Measurements from ENCODE around the gene CFAP251. TPM values are rescaled to one million over a fixed set of nuclear protein-coding genes. Genes with fewer than 3 reads are reported as not detected.
"Not testable (repeated sequence)": the region's sequence is repeated elsewhere in the genome, so short reads cannot be mapped to it uniquely, and the experiment has no call there.

CFAP251 gene
- total and polyA plus RNA-seq, 4 donors: 4.4 to 12.2 (median 8.2) TPM

DNA sequence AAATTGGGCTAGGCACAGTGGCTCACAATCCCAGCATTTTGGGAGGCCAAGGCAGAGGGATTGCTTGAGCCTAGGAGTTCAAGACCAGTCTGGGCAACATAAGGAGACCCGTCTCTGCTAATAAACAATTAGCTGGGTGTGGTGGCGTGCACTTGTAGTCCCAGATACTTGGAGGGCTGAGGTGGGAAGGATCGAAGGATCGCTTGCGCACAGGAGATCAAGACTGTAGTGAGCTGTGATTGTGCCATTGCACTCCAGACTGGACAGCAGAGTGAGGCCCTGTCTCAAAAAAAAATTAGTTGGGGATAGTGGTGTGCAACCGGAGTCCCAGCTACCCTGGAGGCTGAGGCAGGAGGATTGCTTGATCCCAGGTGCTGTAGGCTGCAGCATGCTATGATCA, 64.6 kb downstream of the CFAP251 start:
- no peak overlapping the region for H3K4me3 ChIP-seq (ENCODE audit: low read depth, low read length)
- no peak for DNase-seq (ENCODE audit: low read depth in 4 of 6, low spot score in 6 of 6)
- no peaks in the 10 kb centered on the region for H3K4me1 ChIP-seq (ENCODE audit: control insufficient read depth, insufficient read depth, low read length)
- peaks cover 4% of the 10 kb centered on the region for H3K36me3 ChIP-seq (ENCODE audit: control insufficient read depth, insufficient read depth, low read length)
- 95% methylated on average over 6 of the region's 6 CpGs for WGBS (ENCODE audit: insufficient coverage)
- H3K27ac ChIP-seq (ENCODE audit: low read depth, low read length): no peak overlapping the region
- H3K27me3 ChIP-seq (ENCODE audit: control insufficient read depth, insufficient read depth, low read length): no peaks in the 10 kb centered on the region
- H3K9me3 ChIP-seq (ENCODE audit: control insufficient read depth, insufficient read depth, low read length): no peaks in the 10 kb centered on the region

DNA sequence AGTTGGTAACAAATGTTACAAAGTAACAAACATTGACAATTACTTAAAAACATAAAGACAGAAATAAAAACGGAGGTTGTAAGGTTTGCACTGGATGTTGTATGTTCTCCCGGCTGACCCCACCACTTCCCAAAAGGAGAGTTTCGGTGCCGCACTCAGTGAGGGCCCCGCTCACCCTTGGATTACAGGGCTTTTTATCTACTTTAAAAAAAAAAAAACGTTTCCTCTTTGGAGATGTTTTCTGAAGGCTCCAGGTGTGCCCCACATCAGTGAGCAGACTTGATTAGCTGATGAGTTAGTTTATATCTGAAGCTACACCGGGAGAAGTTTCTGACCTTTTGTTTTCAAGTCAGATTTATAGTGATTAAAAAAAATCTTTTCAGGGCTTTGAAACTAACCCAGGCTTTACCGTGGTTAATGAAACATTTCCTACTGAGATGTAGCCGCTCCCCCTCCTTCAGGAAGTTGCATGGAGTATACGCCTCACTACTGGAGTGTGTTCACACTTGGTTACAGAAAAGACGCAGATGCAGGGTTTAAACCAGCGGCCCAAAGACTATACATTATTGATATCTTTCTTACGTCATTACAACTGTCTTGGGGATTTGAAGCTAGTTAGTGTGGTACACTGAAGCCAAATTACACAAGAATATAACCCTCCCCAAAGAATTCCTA, 65.3 kb downstream of the CFAP251 start:
- no peaks in the 10 kb centered on the region for H3K9me3 ChIP-seq (ENCODE audit: control insufficient read depth, insufficient read depth, low read length)
- H3K27me3 ChIP-seq (ENCODE audit: control insufficient read depth, insufficient read depth, low read length): no peaks in the 10 kb centered on the region
- no peak overlapping the region for H3K4me3 ChIP-seq (ENCODE audit: low read depth, low read length)
- peak in 1 of 6 donors; percentile 86 for DNase-seq (ENCODE audit: low read depth in 4 of 6, low spot score in 6 of 6)
- H3K4me1 ChIP-seq (ENCODE audit: control insufficient read depth, insufficient read depth, low read length): no peaks in the 10 kb centered on the region
- WGBS (ENCODE audit: insufficient coverage): 28% methylated on average over 3 of the region's 13 CpGs
- no peak overlapping the region for H3K27ac ChIP-seq (ENCODE audit: low read depth, low read length)
- H3K36me3 ChIP-seq (ENCODE audit: control insufficient read depth, insufficient read depth, low read length): peaks cover 4% of the 10 kb centered on the region

DNA sequence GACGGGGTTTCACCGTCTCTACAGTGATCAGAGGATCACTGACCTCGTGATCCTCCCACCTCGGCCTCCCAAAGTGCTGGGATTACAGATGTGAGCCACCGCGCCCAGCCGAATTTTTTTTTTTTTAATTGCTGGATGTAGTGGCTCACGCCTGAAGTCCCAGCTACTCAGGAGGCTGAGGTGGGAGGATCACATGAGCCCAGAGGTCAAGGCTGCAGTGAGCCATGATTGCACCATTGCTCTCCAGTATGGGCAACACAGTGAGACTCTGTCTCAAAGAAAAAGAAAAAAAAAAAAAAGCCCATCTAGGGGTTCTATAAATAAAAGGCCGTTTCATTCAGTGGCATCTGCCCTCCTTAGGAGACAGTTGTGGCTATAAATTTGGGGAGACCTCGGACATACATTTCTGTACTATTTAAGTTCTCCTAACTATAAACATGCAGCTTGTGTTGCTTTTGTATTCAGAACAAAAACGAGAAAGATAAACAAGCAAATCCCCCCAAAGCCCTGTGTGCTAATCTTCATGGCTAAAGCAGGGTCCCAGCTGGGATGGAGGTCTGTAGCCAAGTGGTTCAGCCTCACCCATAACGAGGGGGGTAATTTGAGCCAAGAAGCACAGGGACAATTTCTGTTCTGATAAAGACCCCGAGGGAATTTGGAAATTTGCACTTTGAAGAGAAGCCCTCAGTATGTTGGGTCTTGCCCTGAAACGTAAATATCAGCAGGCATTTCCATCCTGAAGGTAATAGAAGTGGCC, 68.3 kb downstream of the CFAP251 start:
- Histone ChIP-seq H3K27ac (ENCODE audit: low read depth, low read length) (no peak overlapping the region), H3K4me1 (ENCODE audit: control insufficient read depth, insufficient read depth, low read length) (no peaks in the 10 kb centered on the region), H3K4me3 (ENCODE audit: low read depth, low read length) (no peak overlapping the region), H3K9me3 (ENCODE audit: control insufficient read depth, insufficient read depth, low read length) (no peaks in the 10 kb centered on the region), H3K36me3 (ENCODE audit: control insufficient read depth, insufficient read depth, low read length) (peaks cover 4% of the 10 kb centered on the region), H3K27me3 (ENCODE audit: control insufficient read depth, insufficient read depth, low read length) (no peaks in the 10 kb centered on the region)
- DNase-seq (ENCODE audit: low read depth in 4 of 6, low spot score in 6 of 6): no peak
- WGBS (ENCODE audit: insufficient coverage): 50% methylated on average over 6 of the region's 14 CpGs

GRCh38 chr12:121988519-121988918, 70.1 kb downstream of the CFAP251 start:
- not testable (repeated sequence) for DNase-seq (ENCODE audit: low read depth in 4 of 6, low spot score in 6 of 6)
- WGBS (ENCODE audit: insufficient coverage): no CpG with 5 or more reads among the region's 10 CpGs

GRCh38 chr12:121989276-121990113, 71.1 kb downstream of the CFAP251 start:
- Histone ChIP-seq H3K4me3 (ENCODE audit: low read depth, low read length) (no peak overlapping the region), H3K9me3 (ENCODE audit: control insufficient read depth, insufficient read depth, low read length) (no peaks in the 10 kb centered on the region), H3K27me3 (ENCODE audit: control insufficient read depth, insufficient read depth, low read length) (no peaks in the 10 kb centered on the region), H3K27ac (ENCODE audit: low read depth, low read length) (no peak overlapping the region), H3K36me3 (ENCODE audit: control insufficient read depth, insufficient read depth, low read length) (peaks cover 4% of the 10 kb centered on the region), H3K4me1 (ENCODE audit: control insufficient read depth, insufficient read depth, low read length) (no peaks in the 10 kb centered on the region)
- WGBS (ENCODE audit: insufficient coverage): 83% methylated on average over 5 of the region's 14 CpGs
- no peak for DNase-seq (ENCODE audit: low read depth in 4 of 6, low spot score in 6 of 6)

More at GRCh38 chr12:121988519-121988918, 70.1 kb downstream of the CFAP251 start:
- H3K27me3 ChIP-seq (ENCODE audit: control insufficient read depth, insufficient read depth, low read length); H3K4me1 ChIP-seq (ENCODE audit: control insufficient read depth, insufficient read depth, low read length); H3K36me3 ChIP-seq (ENCODE audit: control insufficient read depth, insufficient read depth, low read length); H3K4me3 ChIP-seq (ENCODE audit: low read depth, low read length); H3K27ac ChIP-seq (ENCODE audit: low read depth, low read length); H3K9me3 ChIP-seq (ENCODE audit: control insufficient read depth, insufficient read depth, low read length): not testable (repeated sequence)

DNA sequence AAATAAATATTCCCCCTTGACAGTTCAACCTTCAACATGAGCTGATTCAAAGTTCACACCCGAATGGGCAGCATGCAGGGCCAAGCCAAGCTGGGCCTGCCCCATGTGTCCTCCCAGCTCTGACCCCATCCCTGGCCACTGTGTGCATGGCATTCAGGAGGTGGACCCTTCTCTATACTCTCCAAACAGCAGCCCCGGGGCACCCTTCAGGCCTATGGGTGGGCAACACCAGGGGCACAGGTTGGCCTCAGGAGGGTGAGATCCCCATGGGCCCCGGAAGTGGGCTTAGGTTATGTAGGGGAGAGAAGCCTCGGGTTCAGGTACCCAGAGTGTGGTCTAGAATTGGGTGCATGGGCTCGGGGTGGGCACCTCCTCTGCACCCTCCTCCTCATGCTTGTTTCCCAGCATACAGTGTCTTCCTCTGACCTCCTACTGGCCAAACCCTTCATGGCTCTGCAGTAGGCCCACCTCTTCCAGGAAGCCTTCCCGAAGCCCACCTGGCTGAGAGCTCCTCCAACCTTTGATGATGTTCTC, 71.8 kb downstream of the CFAP251 start:
- DNase-seq (ENCODE audit: low read depth in 4 of 6, low spot score in 6 of 6): no peak
- WGBS (ENCODE audit: insufficient coverage): 89% methylated on average over 2 of the region's 6 CpGs

GRCh38 chr12:121990692-121991603, 72.6 kb downstream of the CFAP251 start:
- Histone ChIP-seq H3K4me3 (ENCODE audit: low read depth, low read length) (no peak overlapping the region), H3K4me1 (ENCODE audit: control insufficient read depth, insufficient read depth, low read length) (no peaks in the 10 kb centered on the region), H3K36me3 (ENCODE audit: control insufficient read depth, insufficient read depth, low read length) (peaks cover 4% of the 10 kb centered on the region), H3K27ac (ENCODE audit: low read depth, low read length) (no peak overlapping the region), H3K9me3 (ENCODE audit: control insufficient read depth, insufficient read depth, low read length) (no peaks in the 10 kb centered on the region), H3K27me3 (ENCODE audit: control insufficient read depth, insufficient read depth, low read length) (no peaks in the 10 kb centered on the region)
- 45% methylated on average over 5 of the region's 10 CpGs for WGBS (ENCODE audit: insufficient coverage)
- peak in 1 of 6 donors; percentile 71 for DNase-seq (ENCODE audit: low read depth in 4 of 6, low spot score in 6 of 6)

More for the DNA sequence above, 71.8 kb downstream of the CFAP251 start:
- Histone ChIP-seq H3K27me3 (ENCODE audit: control insufficient read depth, insufficient read depth, low read length) (no peaks in the 10 kb centered on the region), H3K36me3 (ENCODE audit: control insufficient read depth, insufficient read depth, low read length) (peaks cover 4% of the 10 kb centered on the region), H3K4me3 (ENCODE audit: low read depth, low read length) (no peak overlapping the region), H3K4me1 (ENCODE audit: control insufficient read depth, insufficient read depth, low read length) (no peaks in the 10 kb centered on the region), H3K27ac (ENCODE audit: low read depth, low read length) (no peak overlapping the region), H3K9me3 (ENCODE audit: control insufficient read depth, insufficient read depth, low read length) (no peaks in the 10 kb centered on the region)

DNA sequence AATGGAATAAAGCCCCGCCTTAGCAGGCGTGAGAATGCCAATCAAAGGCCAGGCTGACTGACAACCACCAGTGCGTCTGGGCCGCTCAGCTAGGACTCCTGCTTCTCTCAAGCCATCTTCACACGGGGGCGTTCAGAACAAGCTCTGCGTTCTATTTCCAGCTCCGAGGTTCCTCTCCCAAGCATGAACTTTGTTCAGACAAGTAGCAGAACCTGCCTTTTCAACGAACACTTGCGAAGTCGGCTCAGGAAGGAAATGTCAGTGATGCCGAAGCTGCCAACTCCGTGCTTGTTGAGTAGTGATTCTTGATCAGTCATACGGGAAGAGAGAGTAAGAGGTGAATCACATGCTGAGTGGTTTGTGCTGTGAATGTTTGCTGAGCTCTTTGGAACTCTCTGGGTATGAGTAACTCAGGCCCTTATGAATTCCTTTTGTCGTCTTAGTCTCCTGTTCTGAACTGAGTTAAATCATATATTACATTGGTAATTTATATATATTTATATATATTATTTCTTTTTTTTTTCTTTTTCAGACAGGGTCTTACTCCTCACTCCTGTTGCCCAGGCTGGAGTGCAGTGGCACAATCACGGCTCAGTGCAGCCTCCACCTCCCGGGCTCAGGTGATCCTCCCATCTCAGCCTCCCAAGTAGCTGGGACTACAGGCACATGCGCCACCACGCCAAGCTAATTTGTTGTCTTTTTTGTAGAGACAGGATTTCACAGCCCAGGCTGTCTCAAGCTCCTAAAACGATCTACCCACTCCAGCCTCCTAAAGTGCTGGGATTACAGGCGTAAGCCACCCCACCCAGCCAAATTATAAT, 73.9 kb downstream of the CFAP251 start:
- Histone ChIP-seq H3K36me3 (ENCODE audit: control insufficient read depth, insufficient read depth, low read length) (peaks cover 4% of the 10 kb centered on the region), H3K4me3 (ENCODE audit: low read depth, low read length) (no peak overlapping the region), H3K4me1 (ENCODE audit: control insufficient read depth, insufficient read depth, low read length) (no peaks in the 10 kb centered on the region), H3K27ac (ENCODE audit: low read depth, low read length) (no peak overlapping the region), H3K27me3 (ENCODE audit: control insufficient read depth, insufficient read depth, low read length) (no peaks in the 10 kb centered on the region), H3K9me3 (ENCODE audit: control insufficient read depth, insufficient read depth, low read length) (no peaks in the 10 kb centered on the region)
- DNase-seq (ENCODE audit: low read depth in 4 of 6, low spot score in 6 of 6): no peak
- WGBS (ENCODE audit: insufficient coverage): 89% methylated on average over 13 of the region's 21 CpGs
